AG09319 (cell line): ENCODE results near the gene TP53BP2.
"Not testable (repeated sequence)": the region's sequence is repeated elsewhere in the genome, so short reads cannot be mapped to it uniquely, and the experiment has no call there.

Experiments
- DNase-seq: peaks from one replicate; pipeline ENCODE4 v3.0.0-alpha.2; 2010; ENCODE audit warnings: low read depth; ENCODE audit errors: extremely low read depth
- TF ChIP-seq, protein P1 (sequence below): IDR thresholded peaks from 2 replicates; pipeline ENCODE4 v1.5.1; 2011; ENCODE audit warnings: low read depth, mild to moderate bottlenecking, inconsistent platforms, low read length, moderate library complexity

Gene TP53BP2

DNA sequence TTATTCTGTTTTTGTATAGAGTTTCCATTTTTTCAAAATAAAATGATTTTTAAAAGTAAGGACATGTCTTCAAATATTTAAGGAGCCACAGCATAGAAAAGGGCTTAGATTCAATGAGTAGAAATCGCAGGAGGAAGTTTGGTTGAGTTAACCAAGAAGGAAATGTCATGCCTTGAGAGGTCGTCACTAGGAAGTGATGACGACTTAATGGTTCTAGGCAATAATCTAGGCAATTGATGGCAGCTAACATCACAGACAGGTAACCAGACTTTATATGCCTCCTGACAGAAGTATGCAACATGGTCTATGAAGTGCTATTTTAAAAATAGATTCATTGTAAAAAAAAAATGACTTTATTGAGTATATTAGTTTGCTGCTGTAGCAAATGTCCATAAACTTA lies 32.1 kb upstream of the TP53BP2 start:
- DNase-seq = no peak
- TF ChIP-seq, protein P1, sequence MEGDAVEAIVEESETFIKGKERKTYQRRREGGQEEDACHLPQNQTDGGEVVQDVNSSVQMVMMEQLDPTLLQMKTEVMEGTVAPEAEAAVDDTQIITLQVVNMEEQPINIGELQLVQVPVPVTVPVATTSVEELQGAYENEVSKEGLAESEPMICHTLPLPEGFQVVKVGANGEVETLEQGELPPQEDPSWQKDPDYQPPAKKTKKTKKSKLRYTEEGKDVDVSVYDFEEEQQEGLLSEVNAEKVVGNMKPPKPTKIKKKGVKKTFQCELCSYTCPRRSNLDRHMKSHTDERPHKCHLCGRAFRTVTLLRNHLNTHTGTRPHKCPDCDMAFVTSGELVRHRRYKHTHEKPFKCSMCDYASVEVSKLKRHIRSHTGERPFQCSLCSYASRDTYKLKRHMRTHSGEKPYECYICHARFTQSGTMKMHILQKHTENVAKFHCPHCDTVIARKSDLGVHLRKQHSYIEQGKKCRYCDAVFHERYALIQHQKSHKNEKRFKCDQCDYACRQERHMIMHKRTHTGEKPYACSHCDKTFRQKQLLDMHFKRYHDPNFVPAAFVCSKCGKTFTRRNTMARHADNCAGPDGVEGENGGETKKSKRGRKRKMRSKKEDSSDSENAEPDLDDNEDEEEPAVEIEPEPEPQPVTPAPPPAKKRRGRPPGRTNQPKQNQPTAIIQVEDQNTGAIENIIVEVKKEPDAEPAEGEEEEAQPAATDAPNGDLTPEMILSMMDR = no peak

DNA sequence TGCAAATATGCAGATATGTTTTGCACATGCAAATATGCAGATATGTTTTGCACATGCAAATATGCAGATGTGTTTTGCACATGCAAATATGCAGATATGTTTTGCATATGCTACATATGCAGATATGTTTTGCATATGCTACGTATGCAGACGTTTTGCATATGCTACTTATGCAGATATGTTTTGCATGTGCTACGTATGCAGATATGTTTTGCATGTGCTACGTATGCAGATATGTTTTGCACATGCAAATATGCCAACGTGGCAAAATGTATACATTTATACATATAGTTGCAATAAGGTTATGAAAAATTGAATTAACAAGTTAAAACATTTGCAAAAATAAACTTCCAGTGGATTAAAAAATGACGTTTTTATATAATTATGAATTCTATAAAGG lies 30.8 kb upstream of the TP53BP2 start:
- TF ChIP-seq, protein P1 = no peak
- DNase-seq = no peak

DNA sequence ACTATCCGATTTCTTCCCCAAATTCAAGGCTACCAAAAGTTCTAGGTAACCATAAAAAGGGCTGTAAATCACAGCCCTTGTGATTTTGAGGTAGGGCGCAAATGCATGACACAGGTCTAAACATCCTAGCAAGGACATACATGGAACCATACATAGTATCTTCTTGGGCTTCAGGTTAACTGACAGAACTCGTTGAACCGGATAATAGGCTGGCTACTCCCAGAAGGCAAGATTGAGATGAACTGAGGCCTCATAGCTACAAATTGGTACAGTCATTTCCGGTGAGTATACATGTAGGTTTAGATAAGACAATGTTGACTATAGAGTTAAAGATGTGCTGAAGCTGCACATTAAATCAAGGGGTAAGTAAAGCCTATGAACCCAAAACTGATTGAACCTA lies 27.3 kb upstream of the TP53BP2 start:
- TF ChIP-seq, protein P1 = no peak
- no peak for DNase-seq

DNA sequence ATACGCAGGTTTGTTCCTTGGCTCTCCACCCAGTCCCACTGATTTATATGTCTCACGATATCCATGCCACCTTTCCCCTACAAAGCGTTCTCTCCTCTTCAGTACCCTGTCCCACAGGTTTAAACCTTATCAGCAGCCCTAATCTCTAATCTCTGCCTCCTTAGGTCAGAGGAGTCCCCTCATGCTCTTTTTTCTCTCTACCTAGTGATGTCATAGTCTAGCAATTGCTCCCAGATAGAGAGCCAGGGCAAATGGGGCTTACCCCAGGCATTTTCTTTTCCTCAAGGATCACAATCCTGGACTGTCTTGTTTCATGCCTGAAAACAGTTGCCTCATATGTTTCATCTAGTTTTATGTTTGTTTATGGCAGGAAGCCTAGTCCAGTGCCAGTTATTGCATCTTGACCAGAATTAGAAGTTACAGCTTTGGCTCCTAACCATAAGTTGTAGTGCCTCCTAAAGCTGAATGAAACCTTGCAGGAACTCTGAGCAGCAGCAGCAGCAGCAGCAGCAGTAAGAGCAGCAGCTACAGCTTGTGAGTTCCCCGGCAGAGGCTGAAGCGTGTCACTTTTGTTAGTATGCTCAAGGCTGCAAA lies 26.7 kb upstream of the TP53BP2 start:
- TF ChIP-seq, protein P1 = no peak
- peak; percentile 7 for DNase-seq

DNA sequence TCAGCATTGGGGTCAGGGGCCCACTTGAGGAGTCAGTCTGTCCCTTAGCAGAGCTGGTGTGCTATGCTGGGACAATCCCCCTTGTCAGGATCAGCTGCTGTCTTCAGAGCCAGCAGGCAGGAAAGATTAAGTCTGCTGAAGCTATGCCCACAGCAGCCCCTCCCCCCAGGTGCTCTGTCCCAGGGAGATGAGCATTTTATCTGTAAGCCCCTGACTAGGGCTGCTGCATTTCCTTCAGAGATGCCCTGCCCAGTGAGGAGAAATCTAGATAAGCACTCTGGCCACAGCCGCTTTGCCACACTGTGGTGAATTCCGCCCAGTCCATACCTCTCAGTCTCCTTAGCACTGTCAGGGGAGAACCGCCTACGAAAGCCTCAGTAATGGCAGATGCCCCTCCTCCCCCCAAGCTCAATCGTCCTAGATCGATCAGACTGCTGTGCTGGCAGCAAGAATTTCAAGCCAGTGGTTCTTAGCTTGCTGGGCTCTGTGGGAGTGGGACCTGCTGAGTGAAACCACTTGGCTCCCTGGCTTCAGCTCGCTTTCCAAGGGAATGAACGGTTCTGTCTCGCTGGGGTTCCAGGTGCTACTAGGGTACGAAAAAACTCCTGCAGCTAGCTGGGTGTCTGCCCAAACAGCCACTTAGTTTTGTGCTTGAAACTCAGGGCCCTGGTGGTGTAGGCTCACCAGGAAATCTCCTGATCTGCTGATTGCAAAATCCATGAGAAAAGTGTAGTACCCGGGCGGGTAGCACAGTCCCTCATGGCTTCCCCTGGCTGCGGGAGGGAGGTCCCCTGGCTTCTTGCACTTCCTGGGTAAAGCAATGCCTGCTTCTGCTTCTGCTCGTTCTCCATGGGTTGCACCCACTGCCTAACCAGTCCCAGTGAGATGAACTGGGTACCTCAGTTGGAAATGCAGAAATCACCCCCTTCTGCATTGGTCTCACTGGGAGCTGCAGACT lies 25.1 kb upstream of the TP53BP2 start:
- TF ChIP-seq, protein P1 = no peak
- DNase-seq = no peak

DNA sequence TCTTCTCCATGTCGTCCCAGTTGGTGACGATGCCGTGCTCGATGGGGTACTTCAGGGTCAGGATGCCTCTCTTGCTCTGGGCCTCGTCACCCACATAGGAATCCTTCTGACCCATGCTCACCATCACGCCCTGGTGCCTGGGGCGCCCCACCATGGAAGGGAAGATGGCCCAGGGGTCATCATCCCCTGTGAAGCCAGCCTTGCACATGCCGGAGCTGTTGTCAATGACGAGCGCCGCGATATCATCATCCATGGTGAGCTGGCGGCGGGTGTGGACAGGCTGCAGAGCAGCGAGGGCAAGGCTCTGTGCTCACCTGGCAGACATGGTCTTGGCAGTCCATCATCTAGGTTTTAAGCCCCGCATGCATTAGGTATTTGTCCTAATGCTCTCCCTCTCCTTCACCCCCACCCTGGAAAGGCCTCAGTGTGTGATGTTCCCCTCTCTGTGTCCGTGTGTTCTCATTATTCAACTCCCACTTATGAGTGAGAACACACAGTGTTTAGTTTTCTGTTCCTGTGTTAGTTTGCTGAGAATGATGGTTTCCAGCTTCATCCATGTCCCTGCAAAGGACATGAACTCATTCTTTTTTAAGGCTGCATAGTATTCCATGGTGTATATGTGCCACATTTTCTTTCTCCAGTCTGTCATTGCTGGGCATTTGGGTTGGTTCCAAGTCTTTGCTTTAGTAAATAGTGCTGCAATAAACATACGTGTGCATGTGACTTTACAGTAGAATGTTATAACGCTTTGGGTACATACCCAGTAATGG lies 19.0 kb upstream of the TP53BP2 start:
- not testable (repeated sequence) for DNase-seq

DNA sequence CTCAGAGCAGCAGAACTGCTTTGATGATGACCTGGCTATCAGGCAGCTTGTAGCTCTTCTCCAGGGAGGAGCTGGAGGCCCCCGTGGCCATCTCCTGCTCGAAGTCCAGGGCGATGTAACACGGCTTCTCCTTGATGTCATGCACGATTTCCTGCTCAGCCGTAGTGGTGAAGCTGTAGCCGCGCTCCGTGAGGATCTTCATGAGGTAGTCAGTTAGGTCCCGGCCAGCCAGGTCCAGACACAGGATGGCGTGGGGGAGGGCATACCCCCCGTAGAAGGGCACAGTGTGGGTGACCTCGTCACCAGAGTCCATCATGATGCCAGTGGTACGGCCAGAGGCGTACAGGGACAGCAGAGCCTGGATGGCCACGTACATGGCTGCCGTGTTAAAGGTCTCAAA lies 18.3 kb upstream of the TP53BP2 start:
- TF ChIP-seq, protein P1 = no peak
- no peak for DNase-seq
